GM12878 (cell line): ENCODE measurements around the gene MFGE8. TPM values are rescaled to one million over a fixed set of nuclear protein-coding genes. Genes with fewer than 3 reads are reported as not detected.

ENCODE experiments used
- ATAC-seq: fragments of 200-7000 bp; cut with Tn5 transposase; 3 replicates; pipeline ENCODE4 v1.9.1; 2020; ENCODE audit warnings: mild to moderate bottlenecking, moderate library complexity
- BruUV-seq: library from RNA; stranded (reverse); fragments of 400-500 nt; replicated peaks from 2 replicates; lab custom pipeline; 2021; lab: Mats Ljungman, UMichigan
- CTCF ChIA-PET: fragments of 300-600 bp; sonication (Branson Sonifier 250); formaldehyde crosslinking; extraction: SDS; loops from one replicate; lab custom pipeline; 2021; ENCODE audit warnings: inconsistent platforms; lab: Yijun Ruan, JAX
- POLR2A ChIA-PET: fragments of 350-600 bp; formaldehyde crosslinking; extraction: SDS; loops from one replicate; lab custom pipeline; 2021; ENCODE audit warnings: inconsistent platforms; lab: Charles Lee
- RAD21 ChIA-PET: fragments of 300-600 bp; sonication (Branson Sonifier 250); formaldehyde crosslinking; loops from one replicate; lab custom pipeline; 2023; ENCODE audit warnings: antibody characterized with exemption; ENCODE audit not compliant: unreplicated experiment; lab: Charles Lee
- SMC1A ChIA-PET: fragments of 300-600 bp; sonication (Branson Sonifier 250); formaldehyde crosslinking; loops from one replicate; lab custom pipeline; 2023; ENCODE audit not compliant: unreplicated experiment, uncharacterized antibody; lab: Charles Lee
- DNase-seq: peaks from one replicate; pipeline ENCODE4 v3.0.0-alpha.2; 2011; ENCODE audit warnings: low read depth, low spot score
- FAIRE-seq: peaks from 3 replicates; lab custom pipeline; 2011; peaks lifted over from hg19 to GRCh38; lab: Jason Lieb, UNC
- H2AFZ ChIP-seq: 2 replicates; pipeline ENCODE4 v1.6.0; 2011; ENCODE audit warnings: low read depth, low read length, control low read depth; ENCODE audit not compliant: control insufficient read depth
- H3K27ac ChIP-seq: 2 replicates; pipeline ENCODE4 v1.5.1; 2011; ENCODE audit warnings: control low read depth; ENCODE audit not compliant: control insufficient read depth, insufficient read depth
- H3K27me3 ChIP-seq, 2 experiments: replicated peaks in 1 of 2; 2 replicates each; pipeline versions ENCODE4 v1.6.0 to v1.6.1; 2011; ENCODE audit warnings: low read length in 1 of 2; ENCODE audit not compliant: control insufficient read depth in 2 of 2, insufficient read depth in 2 of 2
- H3K36me3 ChIP-seq, 2 experiments: 2 replicates each; pipeline ENCODE4 v1.5.1; 2011; ENCODE audit warnings: low read length in 1 of 2; ENCODE audit not compliant: control insufficient read depth in 2 of 2, insufficient read depth in 2 of 2
- H3K4me1 ChIP-seq: 2 replicates; pipeline ENCODE4 v1.6.1; 2011; ENCODE audit warnings: mild to moderate bottlenecking, low read length, moderate library complexity, mixed read lengths; ENCODE audit not compliant: control insufficient read depth, insufficient read depth
- H3K4me2 ChIP-seq: 2 replicates; pipeline ENCODE4 v1.6.0; 2011; ENCODE audit warnings: control low read depth; ENCODE audit not compliant: control insufficient read depth, insufficient read depth
- H3K4me3 ChIP-seq: fragments of 200-600 bp; sonication (generic); 2 replicates; pipeline ENCODE4 v1.5.1; 2016
- H3K79me2 ChIP-seq: 2 replicates; pipeline ENCODE4 v1.6.0; 2011; ENCODE audit warnings: low read length; ENCODE audit not compliant: control insufficient read depth, insufficient read depth
- H3K9ac ChIP-seq: 2 replicates; pipeline ENCODE4 v1.8.0; 2011; ENCODE audit warnings: low read length, control low read depth, mixed read lengths; ENCODE audit not compliant: control insufficient read depth, insufficient read depth
- H3K9me3 ChIP-seq: replicated peaks from 3 replicates; pipeline ENCODE4 v1.5.1; 2011; ENCODE audit warnings: mild to moderate bottlenecking, low read length; ENCODE audit not compliant: control insufficient read depth, insufficient read depth
- H4K20me1 ChIP-seq: 2 replicates; pipeline ENCODE4 v1.6.0; 2011; ENCODE audit not compliant: control insufficient read depth, insufficient read depth
- ATF2 ChIP-seq: IDR thresholded peaks from 2 replicates; pipeline ENCODE4 v1.6.1; 2012; ENCODE audit warnings: low read length, inconsistent platforms
- ETV6 ChIP-seq, 2 experiments: fragments of 450-650 bp in 1 of 2; IDR thresholded peaks in 1 of 2; conservative IDR thresholded peaks in 1 of 2; 2 replicates each; pipeline ENCODE4 v1.6.1; 2014; ENCODE audit warnings: antibody characterized with exemption in 1 of 2, borderline replicate concordance in 1 of 2, low read depth in 1 of 2, mild to moderate bottlenecking in 1 of 2, moderate library complexity in 1 of 2
- IRF5 ChIP-seq: fragments of 450-650 bp; IDR thresholded peaks from 2 replicates; pipeline ENCODE4 v1.6.1; 2017; ENCODE audit warnings: borderline replicate concordance
- MXI1 ChIP-seq: fragments of 150-350 bp; IDR thresholded peaks from 2 replicates; pipeline ENCODE4 v1.6.1; 2011; ENCODE audit warnings: low read depth, mild to moderate bottlenecking, inconsistent platforms, low read length, improper control_type of control experiment
- STAT1 ChIP-seq: fragments of 450-650 bp; conservative IDR thresholded peaks from 2 replicates; pipeline ENCODE4 v1.6.1; 2014; ENCODE audit warnings: antibody characterized with exemption, mild to moderate bottlenecking
- USF1 ChIP-seq: IDR thresholded peaks from 2 replicates; pipeline ENCODE4 v1.6.1; 2011; ENCODE audit warnings: borderline replicate concordance, low read depth, mild to moderate bottlenecking, moderate library complexity, mixed read lengths, low read length; ENCODE audit not compliant: insufficient read depth; ENCODE audit errors: extremely low read length
- WRNIP1 ChIP-seq: IDR thresholded peaks from 2 replicates; pipeline ENCODE4 v1.6.1; 2011; ENCODE audit warnings: low read depth, low read length, improper control_type of control experiment, borderline replicate concordance
- ZZZ3 ChIP-seq: IDR thresholded peaks from 2 replicates; pipeline ENCODE4 v1.6.1; 2011; ENCODE audit warnings: low read depth; ENCODE audit not compliant: control insufficient read depth, insufficient read length
- WGBS: methylation state at CpG from one replicate; pipeline ENCODE4 v1.1.6; 2016; ENCODE audit warnings: low lambda C conversion rate; ENCODE audit not compliant: insufficient replicate concordance, insufficient coverage; ENCODE audit errors: missing lambda C conversion rate; 5-methylcytosine and 5-hydroxymethylcytosine counted together
- in situ Hi-C: fragments of 300-500 bp; cut with MboI; formaldehyde crosslinking; loops from 9 replicates; pipeline ENCODE4 v1.14.3; 2018; ENCODE audit warnings: mixed read lengths
- intact Hi-C: fragments of 100-400 bp; cut with micrococcal nuclease; formaldehyde crosslinking; loops from one replicate; pipeline ENCODE4 v1.14.2; 2022; ENCODE audit not compliant: unreplicated experiment
- polyA plus RNA-seq, 11 experiments: library from polyadenylated mRNA; depleted of rRNA in 4 of 11; unstranded in 6 of 11; stranded (reverse) in 5 of 11; fragments of >200 nt; fragmentation: Nextera tagmentation in 4 of 11; fragmentation: Illumina TruSeq in 1 of 11; extraction: Ambion mirVana in 4 of 11; extraction: Trizol in 1 of 11; gene quantifications; 1 replicate in 1 of 11; 2 replicates in 10 of 11; pipeline versions ENCODE4 v1.2.1 to v1.2.3, GENCODE V29; 2011 to 2016; ENCODE audit warnings: inconsistent platforms in 2 of 11, missing spikeins in 2 of 11, low read depth in 1 of 11
- total RNA-seq, 4 experiments: library from RNA; depleted of rRNA in 3 of 4; stranded (reverse); fragments of >200 nt in 3 of 4; fragmentation: Illumina TruSeq in 1 of 4; extraction: Trizol in 1 of 4; gene quantifications; 2 replicates each; pipeline versions ENCODE4 v1.2.1 to v1.2.3, GENCODE V29; 2013 to 2021
- TF ChIP-seq, protein P1 (sequence below): IDR thresholded peaks from 2 replicates; pipeline ENCODE4 v1.6.1; 2012; ENCODE audit warnings: improper control_type of control experiment, low read depth, low read length; ENCODE audit not compliant: insufficient replicate concordance
- TF ChIP-seq, protein P2 (sequence below): fragments of 450-650 bp; IDR thresholded peaks from 2 replicates; pipeline ENCODE4 v1.6.1; 2014; ENCODE audit warnings: mild to moderate bottlenecking

MFGE8 gene
- total and polyA plus RNA-seq, 10 of the 15 experiments (the other 5 are each of a cell fraction or from before 2014, with no cell fraction given): 0.81 to 5.9 (median 1.0) TPM; not detected in 2

GRCh38 chr15:88906551-88906950 lies 6.6 kb downstream of the MFGE8 start:
- CTCF ChIA-PET: interaction anchor here (2.3 to 5.5 kb wide), 5 partner anchors 23 to 118 kb away, joined by 8 to 116 read pairs (median 12); no protein-coding TSS in a partner anchor
- FAIRE-seq (no peak), ATAC-seq (no peak), DNase-seq (no peak)
- 72% methylated on average over 7 of the region's 7 CpGs for WGBS
- in situ Hi-C loops: loop anchor here (5.0 kb wide), 1 partner anchor 111 kb away; no protein-coding TSS in a partner anchor
- Histone ChIP-seq H3K4me2 (no peak overlapping the region), H2AFZ (no peak overlapping the region), H4K20me1 (0 out of 2 replicates have a peak, but pooled peaks cover 5% of the 10 kb centered on the region), H3K9me3 (no peaks in the 10 kb centered on the region), H3K79me2 (no peaks in the 10 kb centered on the region), H3K4me3 (no peak overlapping the region), H3K9ac (no peak overlapping the region), H3K36me3 (no peaks in the 10 kb centered on the region), H3K27ac (no peak overlapping the region), H3K27me3 (no peaks in the 10 kb centered on the region; a peak in 1 of 4 replicates), H3K4me1 (no peaks in the 10 kb centered on the region)
- RAD21 ChIA-PET: no interaction called here
- no TSS peak for BruUV-seq
- SMC1A ChIA-PET: interaction anchor here (0.6 to 2.4 kb wide), 3 partner anchors 72 to 400 kb away, joined by 3 to 32 read pairs (median 3); no protein-coding TSS in a partner anchor
- POLR2A ChIA-PET: no interaction called here
- intact Hi-C loops: no loop called here
- TF ChIP-seq IRF5: no peak
- TF ChIP-seq ATF2: no peak
- no peak for TF ChIP-seq MXI1
- TF ChIP-seq WRNIP1: no peak
- TF ChIP-seq STAT1: no peak
- TF ChIP-seq, protein P1, sequence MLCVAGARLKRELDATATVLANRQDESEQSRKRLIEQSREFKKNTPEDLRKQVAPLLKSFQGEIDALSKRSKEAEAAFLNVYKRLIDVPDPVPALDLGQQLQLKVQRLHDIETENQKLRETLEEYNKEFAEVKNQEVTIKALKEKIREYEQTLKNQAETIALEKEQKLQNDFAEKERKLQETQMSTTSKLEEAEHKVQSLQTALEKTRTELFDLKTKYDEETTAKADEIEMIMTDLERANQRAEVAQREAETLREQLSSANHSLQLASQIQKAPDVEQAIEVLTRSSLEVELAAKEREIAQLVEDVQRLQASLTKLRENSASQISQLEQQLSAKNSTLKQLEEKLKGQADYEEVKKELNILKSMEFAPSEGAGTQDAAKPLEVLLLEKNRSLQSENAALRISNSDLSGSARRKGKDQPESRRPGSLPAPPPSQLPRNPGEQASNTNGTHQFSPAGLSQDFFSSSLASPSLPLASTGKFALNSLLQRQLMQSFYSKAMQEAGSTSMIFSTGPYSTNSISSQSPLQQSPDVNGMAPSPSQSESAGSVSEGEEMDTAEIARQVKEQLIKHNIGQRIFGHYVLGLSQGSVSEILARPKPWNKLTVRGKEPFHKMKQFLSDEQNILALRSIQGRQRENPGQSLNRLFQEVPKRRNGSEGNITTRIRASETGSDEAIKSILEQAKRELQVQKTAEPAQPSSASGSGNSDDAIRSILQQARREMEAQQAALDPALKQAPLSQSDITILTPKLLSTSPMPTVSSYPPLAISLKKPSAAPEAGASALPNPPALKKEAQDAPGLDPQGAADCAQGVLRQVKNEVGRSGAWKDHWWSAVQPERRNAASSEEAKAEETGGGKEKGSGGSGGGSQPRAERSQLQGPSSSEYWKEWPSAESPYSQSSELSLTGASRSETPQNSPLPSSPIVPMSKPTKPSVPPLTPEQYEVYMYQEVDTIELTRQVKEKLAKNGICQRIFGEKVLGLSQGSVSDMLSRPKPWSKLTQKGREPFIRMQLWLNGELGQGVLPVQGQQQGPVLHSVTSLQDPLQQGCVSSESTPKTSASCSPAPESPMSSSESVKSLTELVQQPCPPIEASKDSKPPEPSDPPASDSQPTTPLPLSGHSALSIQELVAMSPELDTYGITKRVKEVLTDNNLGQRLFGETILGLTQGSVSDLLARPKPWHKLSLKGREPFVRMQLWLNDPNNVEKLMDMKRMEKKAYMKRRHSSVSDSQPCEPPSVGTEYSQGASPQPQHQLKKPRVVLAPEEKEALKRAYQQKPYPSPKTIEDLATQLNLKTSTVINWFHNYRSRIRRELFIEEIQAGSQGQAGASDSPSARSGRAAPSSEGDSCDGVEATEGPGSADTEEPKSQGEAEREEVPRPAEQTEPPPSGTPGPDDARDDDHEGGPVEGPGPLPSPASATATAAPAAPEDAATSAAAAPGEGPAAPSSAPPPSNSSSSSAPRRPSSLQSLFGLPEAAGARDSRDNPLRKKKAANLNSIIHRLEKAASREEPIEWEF: no peak
- no peak for TF ChIP-seq ETV6 (conservative IDR thresholded peaks at IDR 0.05 in 1 of 2, IDR thresholded peaks at IDR 0.05 in 1 of 2; ENCODE audit: borderline replicate concordance in 1 of 2, low read depth in 1 of 2)
- TF ChIP-seq USF1: no peak
- TF ChIP-seq, protein P2, sequence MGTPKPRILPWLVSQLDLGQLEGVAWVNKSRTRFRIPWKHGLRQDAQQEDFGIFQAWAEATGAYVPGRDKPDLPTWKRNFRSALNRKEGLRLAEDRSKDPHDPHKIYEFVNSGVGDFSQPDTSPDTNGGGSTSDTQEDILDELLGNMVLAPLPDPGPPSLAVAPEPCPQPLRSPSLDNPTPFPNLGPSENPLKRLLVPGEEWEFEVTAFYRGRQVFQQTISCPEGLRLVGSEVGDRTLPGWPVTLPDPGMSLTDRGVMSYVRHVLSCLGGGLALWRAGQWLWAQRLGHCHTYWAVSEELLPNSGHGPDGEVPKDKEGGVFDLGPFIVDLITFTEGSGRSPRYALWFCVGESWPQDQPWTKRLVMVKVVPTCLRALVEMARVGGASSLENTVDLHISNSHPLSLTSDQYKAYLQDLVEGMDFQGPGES: no peak
- TF ChIP-seq ZZZ3: no peak
